Stimulated activated CD4-positive, alpha-beta T cell treated with anti-CD3 and anti-CD28 coated beads, Interleukin-4, amount 100 ng/mL, for 48 hours (primary cell): ENCODE results near the gene PCSK6.

ENCODE experiments used
- DNase-seq, 2 donors: peaks; one replicate each; pipeline ENCODE4 v3.0.0-alpha.2; 2020; ENCODE audit warnings: low read depth in 2 of 2

Gene PCSK6

DNA sequence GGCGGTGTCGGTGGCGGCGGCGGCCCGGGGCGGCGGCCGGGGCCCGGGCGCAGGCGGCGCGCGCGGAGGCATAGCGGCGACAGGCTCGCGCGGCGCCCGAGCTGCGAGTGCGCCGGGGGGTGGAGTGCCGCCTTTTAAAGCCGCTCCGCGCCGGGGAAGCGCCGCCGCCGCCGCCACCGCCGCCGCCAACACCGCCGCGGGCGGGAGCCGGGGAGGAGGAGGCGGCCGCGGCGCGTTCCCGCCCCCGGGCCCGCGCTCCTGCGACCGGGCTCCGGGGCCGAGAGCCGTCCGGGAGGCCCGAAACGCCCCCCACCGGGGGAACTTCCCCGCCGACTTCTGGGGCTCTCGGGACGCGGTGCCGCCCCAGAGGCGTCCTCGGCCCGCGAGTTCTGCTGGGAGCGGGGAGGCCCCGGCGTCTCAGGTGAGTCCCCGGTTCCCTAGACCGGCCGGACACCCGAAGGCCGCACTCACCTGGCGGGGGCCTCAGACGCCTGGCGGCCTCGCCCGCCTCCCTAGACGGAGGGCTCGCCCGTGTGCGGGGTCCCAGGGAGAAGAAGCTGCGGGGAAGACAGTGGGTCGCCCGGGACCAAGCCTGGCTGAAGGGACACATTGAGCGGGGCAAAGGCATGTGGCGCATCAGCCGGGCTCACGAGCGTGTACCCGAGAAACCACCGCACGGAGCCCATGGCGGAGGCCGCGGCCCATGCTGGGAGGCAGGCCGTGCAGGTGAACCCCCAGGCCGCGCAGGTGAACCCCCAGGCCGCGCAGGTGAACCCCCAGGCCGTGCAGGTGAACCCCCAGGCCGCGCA lies at the start of gene PCSK6:
Gene PCSK6, minus strand, starts transcription at position 109 of the 809 bp plus-strand sequence. Its CDS starts 37 bp downstream, at position 72.
- DNase-seq, result no peak

- no peak for DNase-seq
Observed at GRCh38 chr15:101538996-101539395, 49.5 kb upstream of the PCSK6 start.

- no peak for DNase-seq
Observed at GRCh38 chr15:101538177-101538576, 48.7 kb upstream of the PCSK6 start.

- no peak for DNase-seq
Observed at GRCh38 chr15:101537483-101538080, 48.1 kb upstream of the PCSK6 start.

DNA sequence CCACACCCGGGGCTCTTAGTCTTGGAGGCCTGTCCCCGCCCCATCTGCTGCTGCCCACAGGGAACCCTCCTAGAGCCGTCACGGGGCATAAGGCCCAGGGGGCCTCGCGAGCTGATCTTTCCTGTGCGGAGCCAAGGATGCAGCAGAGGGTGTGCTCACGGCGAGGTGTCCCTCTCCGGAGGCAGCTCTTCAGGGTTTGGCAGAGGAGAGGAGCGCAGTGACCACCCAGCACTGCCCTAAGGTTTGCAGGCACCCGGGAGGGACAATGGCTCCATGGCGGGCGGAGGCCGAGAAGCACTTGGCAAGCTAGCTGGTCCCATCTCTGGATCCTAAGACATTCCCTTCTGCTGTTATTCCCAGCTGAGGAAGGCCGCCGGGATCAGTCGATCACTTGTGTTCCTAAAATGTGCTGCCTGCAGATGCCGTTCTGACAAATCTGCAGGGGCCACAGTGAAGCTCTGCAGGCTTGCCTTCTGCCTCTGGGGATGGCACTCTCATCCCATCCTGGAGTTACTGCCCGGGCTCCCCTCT lies 47.4 kb upstream of the PCSK6 start:
- DNase-seq, result no peak

DNA sequence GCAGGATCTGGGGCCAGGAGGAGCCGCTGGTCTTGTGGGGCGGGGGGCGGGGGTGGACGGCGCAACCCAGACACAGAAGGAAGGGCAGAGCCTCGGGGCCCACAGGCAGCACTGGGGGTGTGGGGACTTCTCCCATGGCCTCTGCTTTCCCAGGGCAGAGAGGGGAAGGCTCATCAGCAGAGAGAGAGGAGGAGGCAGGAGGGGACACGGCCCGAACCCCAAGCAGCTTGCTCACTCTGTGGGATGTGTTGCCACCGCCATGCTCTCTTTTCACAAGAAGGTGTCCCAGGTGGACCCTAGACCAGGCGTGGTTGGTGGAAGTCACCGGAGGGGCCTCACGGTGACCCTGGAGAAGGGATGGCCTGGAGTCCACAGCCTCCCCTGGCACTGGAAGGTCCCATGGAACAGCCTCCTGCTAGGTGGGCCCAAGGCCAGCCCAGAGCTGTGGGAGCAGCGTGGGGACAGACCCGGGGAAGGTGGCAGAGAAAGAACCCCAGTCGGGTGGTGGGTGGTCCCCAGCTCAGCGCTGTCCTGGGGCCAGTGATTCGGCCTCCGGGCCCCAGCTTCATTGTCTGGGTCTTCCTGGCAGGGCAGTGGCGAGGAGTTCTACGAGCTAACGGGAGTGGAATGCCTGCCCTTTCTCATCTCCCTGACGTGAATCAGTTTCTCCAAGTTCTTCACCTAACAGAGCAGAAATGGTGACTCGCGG lies 46.8 kb upstream of the PCSK6 start:
- no peak for DNase-seq

DNA sequence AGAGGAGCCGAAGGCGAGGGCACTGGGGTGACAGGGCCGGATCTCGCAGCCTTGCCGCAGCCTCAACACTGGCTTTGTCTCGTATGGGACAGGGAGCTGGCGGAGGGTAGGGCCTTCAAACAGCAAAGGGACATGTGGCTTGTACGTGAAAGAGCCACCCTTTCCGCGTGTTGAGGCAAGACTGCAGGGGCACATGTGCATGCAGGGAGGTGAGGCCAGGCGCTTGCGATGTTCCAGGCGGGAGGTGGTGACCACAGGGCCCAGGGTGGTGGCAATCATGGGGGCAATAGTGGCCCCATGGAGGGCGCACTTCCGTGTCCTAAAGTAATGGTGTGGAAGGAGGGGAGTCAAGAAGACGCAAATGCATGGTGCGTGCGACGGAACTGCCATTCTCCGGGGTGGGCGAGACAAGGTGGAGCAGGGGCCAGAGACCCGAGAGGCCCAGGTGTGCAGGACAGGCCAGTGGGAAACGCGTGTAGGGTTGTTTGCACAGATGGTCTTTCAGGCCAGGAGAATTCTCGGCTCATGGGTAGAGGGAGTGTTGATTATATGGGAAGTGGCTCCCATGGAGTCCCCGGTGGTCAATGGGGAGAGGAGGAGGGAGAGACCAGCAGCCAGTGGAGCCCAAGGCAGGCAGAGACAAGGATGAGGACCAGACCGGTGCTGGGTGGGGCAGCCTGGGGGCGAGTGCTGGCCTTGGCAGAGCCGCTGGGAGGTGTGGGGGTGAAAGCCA lies 45.8 kb upstream of the PCSK6 start:
- DNase-seq, result no peak

- no peak for DNase-seq
Observed at GRCh38 chr15:101534376-101534970, 45.0 kb upstream of the PCSK6 start.

GRCh38 chr15:101533371-101534140 lies 44.0 kb upstream of the PCSK6 start:
- DNase-seq, result no peak

- no peak for DNase-seq
Observed at GRCh38 chr15:101532865-101533264, 43.4 kb upstream of the PCSK6 start.

- DNase-seq, result no peak
Observed at GRCh38 chr15:101531170-101531569, 41.7 kb upstream of the PCSK6 start.

- DNase-seq, result no peak
Observed at GRCh38 chr15:101530224-101530958, 40.9 kb upstream of the PCSK6 start.

GRCh38 chr15:101528917-101529299 lies 39.4 kb upstream of the PCSK6 start:
- no peak for DNase-seq

DNA sequence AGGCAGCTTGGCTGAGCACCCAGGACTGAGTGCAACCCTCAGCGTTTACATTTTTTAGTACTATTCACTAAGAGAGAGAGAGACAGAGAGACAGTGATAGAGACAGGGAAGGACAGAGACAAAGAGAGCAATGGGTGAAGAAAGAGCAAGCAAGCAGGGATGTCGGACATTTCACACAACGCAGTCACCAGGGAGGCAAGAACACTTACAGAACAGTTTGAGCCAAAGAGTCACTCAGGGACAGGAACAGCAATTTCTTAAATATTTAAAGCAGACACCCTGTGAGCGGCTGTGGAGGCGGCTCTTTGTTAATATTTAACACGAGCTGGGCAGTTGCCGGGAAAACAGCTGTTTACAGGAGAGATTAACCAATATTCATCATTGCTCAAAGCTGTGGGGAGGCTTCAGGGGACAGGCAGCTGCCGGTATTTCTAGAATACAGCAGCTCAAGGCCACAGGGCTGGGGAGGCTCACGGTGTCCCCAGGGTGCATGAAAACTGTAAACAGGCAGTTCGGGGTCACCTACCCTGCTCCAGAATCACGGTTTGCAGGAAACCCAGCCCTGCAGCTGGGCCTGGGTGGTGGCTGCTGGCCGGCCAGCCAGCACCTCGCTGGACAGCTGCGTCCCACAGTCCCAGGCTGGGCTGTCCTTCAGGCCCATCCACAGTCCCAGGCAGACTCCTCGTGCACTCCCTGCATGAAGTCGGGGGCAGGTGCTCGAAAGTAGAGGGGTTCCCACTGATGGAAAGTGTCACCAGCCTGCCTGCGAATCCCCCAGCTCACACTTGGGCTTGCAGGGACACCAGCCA lies 38.8 kb upstream of the PCSK6 start:
- no peak for DNase-seq

DNA sequence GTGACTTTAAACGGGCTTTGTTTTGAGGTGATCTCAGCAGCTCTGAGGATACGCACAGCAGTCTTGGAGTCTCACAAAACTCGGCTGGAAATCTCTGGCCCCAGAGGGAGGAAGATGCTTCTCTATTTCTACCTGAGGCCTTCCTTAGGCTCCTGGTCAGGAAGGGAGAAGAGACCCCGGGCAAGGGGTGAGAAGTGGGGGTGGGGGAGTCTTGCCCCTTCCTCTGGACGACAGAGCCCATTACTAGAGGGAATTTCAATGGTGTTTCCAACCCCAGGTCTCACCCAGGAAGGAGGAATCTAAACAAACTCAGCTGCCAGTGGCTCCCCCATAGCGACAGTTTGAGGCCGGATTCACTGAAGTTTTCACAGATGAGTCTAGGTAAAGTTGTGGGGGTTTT lies 37.4 kb upstream of the PCSK6 start:
- no peak for DNase-seq

GRCh38 chr15:101526442-101526841 lies 36.9 kb upstream of the PCSK6 start:
- no peak for DNase-seq

GRCh38 chr15:101526021-101526420 lies 36.5 kb upstream of the PCSK6 start:
- no peak for DNase-seq

DNA sequence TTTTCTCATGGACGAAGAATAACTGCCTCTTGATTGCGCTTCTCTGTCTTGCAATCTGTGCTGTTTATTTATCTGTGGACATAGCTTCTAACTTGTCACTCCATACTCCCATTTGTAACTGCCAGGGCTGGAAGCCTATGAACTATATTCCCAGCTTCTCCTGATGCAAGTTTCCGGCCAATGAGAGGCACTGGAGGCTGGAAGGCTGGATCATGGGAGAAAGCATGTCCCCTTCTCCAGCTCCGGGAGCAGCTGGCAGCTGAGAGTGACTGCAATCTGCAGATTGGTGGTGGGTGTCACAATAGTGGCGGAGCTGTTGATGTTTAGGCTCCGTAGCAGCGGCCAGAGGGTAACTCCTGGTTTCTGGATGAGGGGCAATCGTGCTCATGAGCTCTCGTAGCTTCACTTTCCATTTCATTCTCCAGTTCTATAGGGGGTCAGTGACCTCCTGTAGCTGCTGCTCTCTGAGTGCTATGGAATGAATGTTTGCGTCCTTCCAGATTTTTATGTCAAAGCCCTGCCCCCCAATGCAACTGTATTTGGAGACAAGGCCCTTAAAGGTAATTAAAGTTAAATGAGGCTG lies 35.7 kb upstream of the PCSK6 start:
- no peak for DNase-seq

- no peak for DNase-seq
Observed at GRCh38 chr15:101523560-101523940, 34.0 kb upstream of the PCSK6 start.
